DOHH2 (cell line): ENCODE results near the gene PPP1R14C.

Experiments used
- EZH2phosphoT487 ChIP-seq: fragments of 200-600 bp; sonication (generic); IDR thresholded peaks from 2 replicates; pipeline ENCODE4 v1.6.1; 2017; ENCODE audit warnings: borderline replicate concordance, mild to moderate bottlenecking, antibody characterized with exemption, low read length, moderate library complexity, mixed read lengths
- TF ChIP-seq, protein P1 (sequence below): fragments of 200-600 bp; sonication (generic); IDR thresholded peaks from one replicate; pipeline ENCODE4 v1.5.1; 2014; ENCODE audit warnings: antibody characterized with exemption, mild to moderate bottlenecking, low read depth, low read length; ENCODE audit not compliant: poor library complexity, severe bottlenecking

GRCh38 chr6:150124235-150124634 is 18.6 kb upstream of the PPP1R14C start:
- TF ChIP-seq, protein P1, sequence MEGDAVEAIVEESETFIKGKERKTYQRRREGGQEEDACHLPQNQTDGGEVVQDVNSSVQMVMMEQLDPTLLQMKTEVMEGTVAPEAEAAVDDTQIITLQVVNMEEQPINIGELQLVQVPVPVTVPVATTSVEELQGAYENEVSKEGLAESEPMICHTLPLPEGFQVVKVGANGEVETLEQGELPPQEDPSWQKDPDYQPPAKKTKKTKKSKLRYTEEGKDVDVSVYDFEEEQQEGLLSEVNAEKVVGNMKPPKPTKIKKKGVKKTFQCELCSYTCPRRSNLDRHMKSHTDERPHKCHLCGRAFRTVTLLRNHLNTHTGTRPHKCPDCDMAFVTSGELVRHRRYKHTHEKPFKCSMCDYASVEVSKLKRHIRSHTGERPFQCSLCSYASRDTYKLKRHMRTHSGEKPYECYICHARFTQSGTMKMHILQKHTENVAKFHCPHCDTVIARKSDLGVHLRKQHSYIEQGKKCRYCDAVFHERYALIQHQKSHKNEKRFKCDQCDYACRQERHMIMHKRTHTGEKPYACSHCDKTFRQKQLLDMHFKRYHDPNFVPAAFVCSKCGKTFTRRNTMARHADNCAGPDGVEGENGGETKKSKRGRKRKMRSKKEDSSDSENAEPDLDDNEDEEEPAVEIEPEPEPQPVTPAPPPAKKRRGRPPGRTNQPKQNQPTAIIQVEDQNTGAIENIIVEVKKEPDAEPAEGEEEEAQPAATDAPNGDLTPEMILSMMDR: no peak
- TF ChIP-seq EZH2phosphoT487: no peak
